ENCODE measurements around the gene PTPRD.

DNA sequence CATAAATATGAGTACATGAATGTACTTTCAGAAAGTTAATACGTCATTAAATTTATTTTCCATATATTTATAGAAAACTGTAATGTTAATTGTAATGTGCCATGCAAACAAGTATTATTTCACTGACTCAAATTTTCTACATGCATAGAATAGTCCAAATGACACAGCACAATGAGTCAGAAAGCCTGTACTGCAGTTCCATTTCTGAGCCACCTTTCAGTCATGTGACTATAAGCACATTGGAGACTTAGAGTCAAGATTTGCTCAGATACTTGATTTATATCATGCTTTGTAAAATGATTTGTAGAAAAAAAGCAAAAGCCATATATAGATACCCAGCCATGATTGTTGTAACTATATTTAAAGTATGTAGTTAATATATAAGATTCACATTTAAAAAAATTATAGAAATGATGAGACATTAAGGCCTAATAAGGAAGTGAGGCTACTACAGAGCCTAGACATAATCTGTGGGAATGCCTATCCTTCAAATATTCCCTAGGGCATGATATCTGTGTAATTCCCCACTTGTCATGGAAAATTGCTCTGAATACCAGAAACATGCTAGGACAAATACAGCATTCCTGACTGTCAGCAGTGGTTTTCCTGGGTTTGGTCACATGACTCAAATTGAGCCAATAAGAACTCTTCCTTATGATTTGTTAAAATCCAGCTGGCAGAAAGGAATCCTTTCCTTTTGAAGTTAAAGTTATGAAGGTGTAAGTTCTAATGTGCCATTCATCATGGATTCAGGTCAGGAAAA is 50.0 kb downstream of the PTPRD start:
- TF ChIP-seq ZFX (IDR thresholded peaks at IDR 0.05) (no peak), POLR2AphosphoS5 (IDR thresholded peaks at IDR 0.05; ENCODE audit: low read depth, low read length) (no peak), POLR2A (IDR thresholded peaks at IDR 0.05; ENCODE audit: borderline replicate concordance, extremely low read depth, insufficient read depth, insufficient read length) (no peak), TCF7L2 (IDR thresholded peaks at IDR 0.05; ENCODE audit: borderline replicate concordance, extremely low read depth, insufficient read depth, insufficient read length) (no peak), CBX3 (IDR thresholded peaks at IDR 0.05; ENCODE audit: low read depth) (no peak), EZH2phosphoT487 (IDR thresholded peaks at IDR 0.05; ENCODE audit: borderline replicate concordance) (no peak), EZH2 (IDR thresholded peaks at IDR 0.05) (no peak), ATF3 (IDR thresholded peaks at IDR 0.05) (no peak), CEBPB (IDR thresholded peaks at IDR 0.05; ENCODE audit: low read depth) (no peak)
- TF ChIP-seq, protein P1, sequence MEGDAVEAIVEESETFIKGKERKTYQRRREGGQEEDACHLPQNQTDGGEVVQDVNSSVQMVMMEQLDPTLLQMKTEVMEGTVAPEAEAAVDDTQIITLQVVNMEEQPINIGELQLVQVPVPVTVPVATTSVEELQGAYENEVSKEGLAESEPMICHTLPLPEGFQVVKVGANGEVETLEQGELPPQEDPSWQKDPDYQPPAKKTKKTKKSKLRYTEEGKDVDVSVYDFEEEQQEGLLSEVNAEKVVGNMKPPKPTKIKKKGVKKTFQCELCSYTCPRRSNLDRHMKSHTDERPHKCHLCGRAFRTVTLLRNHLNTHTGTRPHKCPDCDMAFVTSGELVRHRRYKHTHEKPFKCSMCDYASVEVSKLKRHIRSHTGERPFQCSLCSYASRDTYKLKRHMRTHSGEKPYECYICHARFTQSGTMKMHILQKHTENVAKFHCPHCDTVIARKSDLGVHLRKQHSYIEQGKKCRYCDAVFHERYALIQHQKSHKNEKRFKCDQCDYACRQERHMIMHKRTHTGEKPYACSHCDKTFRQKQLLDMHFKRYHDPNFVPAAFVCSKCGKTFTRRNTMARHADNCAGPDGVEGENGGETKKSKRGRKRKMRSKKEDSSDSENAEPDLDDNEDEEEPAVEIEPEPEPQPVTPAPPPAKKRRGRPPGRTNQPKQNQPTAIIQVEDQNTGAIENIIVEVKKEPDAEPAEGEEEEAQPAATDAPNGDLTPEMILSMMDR (IDR thresholded peaks at IDR 0.05 in 2 of 3, conservative IDR thresholded peaks at IDR 0.05 in 1 of 3; ENCODE audit: borderline replicate concordance in 1 of 3, insufficient read depth in 1 of 3, low read depth in 2 of 3, low read length in 2 of 3), result no peak
- TF ChIP-seq, protein P2, sequence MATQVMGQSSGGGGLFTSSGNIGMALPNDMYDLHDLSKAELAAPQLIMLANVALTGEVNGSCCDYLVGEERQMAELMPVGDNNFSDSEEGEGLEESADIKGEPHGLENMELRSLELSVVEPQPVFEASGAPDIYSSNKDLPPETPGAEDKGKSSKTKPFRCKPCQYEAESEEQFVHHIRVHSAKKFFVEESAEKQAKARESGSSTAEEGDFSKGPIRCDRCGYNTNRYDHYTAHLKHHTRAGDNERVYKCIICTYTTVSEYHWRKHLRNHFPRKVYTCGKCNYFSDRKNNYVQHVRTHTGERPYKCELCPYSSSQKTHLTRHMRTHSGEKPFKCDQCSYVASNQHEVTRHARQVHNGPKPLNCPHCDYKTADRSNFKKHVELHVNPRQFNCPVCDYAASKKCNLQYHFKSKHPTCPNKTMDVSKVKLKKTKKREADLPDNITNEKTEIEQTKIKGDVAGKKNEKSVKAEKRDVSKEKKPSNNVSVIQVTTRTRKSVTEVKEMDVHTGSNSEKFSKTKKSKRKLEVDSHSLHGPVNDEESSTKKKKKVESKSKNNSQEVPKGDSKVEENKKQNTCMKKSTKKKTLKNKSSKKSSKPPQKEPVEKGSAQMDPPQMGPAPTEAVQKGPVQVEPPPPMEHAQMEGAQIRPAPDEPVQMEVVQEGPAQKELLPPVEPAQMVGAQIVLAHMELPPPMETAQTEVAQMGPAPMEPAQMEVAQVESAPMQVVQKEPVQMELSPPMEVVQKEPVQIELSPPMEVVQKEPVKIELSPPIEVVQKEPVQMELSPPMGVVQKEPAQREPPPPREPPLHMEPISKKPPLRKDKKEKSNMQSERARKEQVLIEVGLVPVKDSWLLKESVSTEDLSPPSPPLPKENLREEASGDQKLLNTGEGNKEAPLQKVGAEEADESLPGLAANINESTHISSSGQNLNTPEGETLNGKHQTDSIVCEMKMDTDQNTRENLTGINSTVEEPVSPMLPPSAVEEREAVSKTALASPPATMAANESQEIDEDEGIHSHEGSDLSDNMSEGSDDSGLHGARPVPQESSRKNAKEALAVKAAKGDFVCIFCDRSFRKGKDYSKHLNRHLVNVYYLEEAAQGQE (IDR thresholded peaks at IDR 0.05; ENCODE audit: low read depth), result no peak
